K562 (cell line): ENCODE results near the gene NFATC3. TPM values are rescaled to one million over a fixed set of nuclear protein-coding genes. Genes with fewer than 3 reads are reported as not detected.

Experiments
- ATAC-seq: fragments of 200-7000 bp; cut with Tn5 transposase; 3 replicates; pipeline ENCODE4 v1.9.1; 2020; ENCODE audit warnings: moderate library complexity
- BruUV-seq: library from RNA; stranded (reverse); fragments of 400-500 nt; replicated peaks from 2 replicates; lab custom pipeline; 2021; lab: Mats Ljungman, UMichigan
- CTCF ChIA-PET: fragments of 300-600 bp; formaldehyde crosslinking; extraction: SDS; loops from one replicate; lab custom pipeline; 2021; ENCODE audit warnings: low intra/inter-chr PET ratio; lab: Yijun Ruan, JAX
- POLR2A ChIA-PET: fragments of 300-600, 350-650 bp; sonication (Branson Sonifier 250); formaldehyde crosslinking; extraction: SDS; loops from one replicate; lab custom pipeline; 2021; ENCODE audit warnings: antibody characterized with exemption, inconsistent platforms; lab: Yijun Ruan, JAX
- DNase-seq, 4 experiments: peaks; one replicate each; pipeline versions ENCODE4 v3.0.0 to v3.0.0-alpha.2; 2011 to 2018; ENCODE audit warnings: low spot score in 3 of 4, mixed read lengths in 3 of 4; ENCODE audit errors: extremely low read depth in 1 of 4
- FAIRE-seq: peaks from 2 replicates; lab custom pipeline; 2011; peaks lifted over from hg19 to GRCh38; lab: Jason Lieb, UNC
- H2AFZ ChIP-seq: 2 replicates; pipeline ENCODE4 v1.6.0; 2011; ENCODE audit warnings: low read depth, low read length, control low read depth, inconsistent platforms
- H3K27ac ChIP-seq: fragments of 200-600 bp; 3 replicates; pipeline ENCODE4 v1.8.0; 2011; ENCODE audit warnings: low read depth, mild to moderate bottlenecking, control low read depth, inconsistent platforms, low read length, moderate library complexity, mixed read lengths; ENCODE audit errors: extremely low read depth
- H3K27me3 ChIP-seq, 2 experiments: fragments of 300-600 bp in 1 of 2; 2 replicates in 1 of 2; 3 replicates in 1 of 2; pipeline versions ENCODE4 v1.6.0 to v1.8.0; 2011; ENCODE audit warnings: inconsistent platforms in 2 of 2, low read length in 2 of 2, mild to moderate bottlenecking in 1 of 2, mixed read lengths in 1 of 2, moderate library complexity in 1 of 2; ENCODE audit not compliant: control insufficient read depth in 2 of 2, insufficient read depth in 2 of 2
- H3K36me3 ChIP-seq: fragments of 300-600 bp; 3 replicates; pipeline ENCODE4 v1.8.0; 2011; ENCODE audit warnings: mild to moderate bottlenecking, low read length, inconsistent platforms; ENCODE audit not compliant: control insufficient read depth, insufficient read depth
- H3K4me1 ChIP-seq, 2 experiments: fragments of 200-600 bp in 1 of 2; replicated peaks in 1 of 2; 2 replicates in 1 of 2; 3 replicates in 1 of 2; pipeline versions ENCODE4 v1.5.1 to v1.8.0; 2011; ENCODE audit warnings: inconsistent platforms in 2 of 2, low read length in 2 of 2, mild to moderate bottlenecking in 1 of 2, mixed read lengths in 1 of 2, moderate library complexity in 1 of 2; ENCODE audit not compliant: control insufficient read depth in 2 of 2, insufficient read depth in 2 of 2
- H3K4me2 ChIP-seq: 2 replicates; pipeline ENCODE4 v1.6.1; 2011; ENCODE audit warnings: low read length, control low read depth, inconsistent platforms, mixed read lengths; ENCODE audit not compliant: insufficient read depth
- H3K4me3 ChIP-seq: fragments of 200-600 bp; sonication (generic), shearing (Covaris generic); 2 replicates; pipeline ENCODE4 v1.5.1; 2016; ENCODE audit warnings: control low read depth, inconsistent platforms
- H3K79me2 ChIP-seq: fragments of 200-600 bp; 3 replicates; pipeline ENCODE4 v1.8.0; 2011; ENCODE audit warnings: low read length, inconsistent platforms; ENCODE audit not compliant: control insufficient read depth, insufficient read depth
- H3K9ac ChIP-seq, 2 experiments: 2 replicates each; pipeline versions ENCODE4 v1.6.0 to v1.6.1; 2011; ENCODE audit warnings: low read depth in 2 of 2, low read length in 2 of 2, control low read depth in 1 of 2, inconsistent platforms in 1 of 2, mild to moderate bottlenecking in 1 of 2, mixed read lengths in 1 of 2; ENCODE audit not compliant: insufficient read depth in 1 of 2
- H3K9me1 ChIP-seq: one replicate; pipeline ENCODE4 v1.6.0; 2011; ENCODE audit warnings: inconsistent platforms, mild to moderate bottlenecking, low read length, moderate library complexity; ENCODE audit not compliant: control insufficient read depth, insufficient read depth
- H3K9me3 ChIP-seq: replicated peaks from 2 replicates; pipeline ENCODE4 v1.5.1; 2011; ENCODE audit warnings: low read depth, low read length, inconsistent platforms; ENCODE audit not compliant: control insufficient read depth, insufficient read depth
- H4K20me1 ChIP-seq: replicated peaks from 2 replicates; pipeline ENCODE4 v1.6.1; 2011; ENCODE audit warnings: low read length, inconsistent platforms, mixed read lengths; ENCODE audit not compliant: control insufficient read depth, insufficient read depth
- E2F6 ChIP-seq, 2 experiments: IDR thresholded peaks; 2 replicates each; pipeline ENCODE4 v1.6.1; 2011; ENCODE audit warnings: borderline replicate concordance in 1 of 2, control low read depth in 1 of 2, low read depth in 1 of 2, low read length in 1 of 2, mild to moderate bottlenecking in 1 of 2, mixed read lengths in 1 of 2, moderate library complexity in 1 of 2; ENCODE audit not compliant: insufficient read depth in 1 of 2, insufficient read length in 1 of 2, poor library complexity in 1 of 2, severe bottlenecking in 1 of 2; ENCODE audit errors: extremely low read depth in 1 of 2
- WGBS: fragments of 100-300 bp; shearing (Covaris generic); methylation state at CpG from one replicate; pipeline ENCODE4 v1.1.6; 2016; ENCODE audit warnings: low coverage, mixed read lengths; ENCODE audit not compliant: insufficient coverage; ENCODE audit errors: missing lambda C conversion rate; 5-methylcytosine and 5-hydroxymethylcytosine counted together
- in situ Hi-C: fragments of 300-500 bp; cut with MboI; formaldehyde crosslinking; loops from 4 replicates; pipeline ENCODE4 v1.15.0; 2018; ENCODE audit warnings: inconsistent platforms, mixed read lengths
- intact Hi-C: fragments of 100-400 bp; cut with micrococcal nuclease; formaldehyde crosslinking; loops from 2 replicates; pipeline ENCODE4 v1.14.2; 2022
- polyA plus RNA-seq, 8 experiments: library from polyadenylated mRNA; depleted of rRNA in 4 of 8; stranded (reverse) in 5 of 8; unstranded in 3 of 8; fragments of >200 nt; fragmentation: Nextera tagmentation in 2 of 8; fragmentation: Illumina TruSeq in 1 of 8; extraction: Ambion mirVana in 2 of 8; extraction: Trizol in 1 of 8; gene quantifications; 2 replicates each; pipeline versions ENCODE4 v1.2.1 to v1.2.3, GENCODE V29; 2011 to 2014; ENCODE audit warnings: inconsistent platforms in 1 of 8, missing spikeins in 1 of 8
- total RNA-seq, 7 experiments: library from RNA; depleted of rRNA in 6 of 7; stranded (reverse); fragments of >200 nt in 6 of 7; fragmentation: Illumina TruSeq in 2 of 7; extraction: Trizol in 2 of 7; gene quantifications; 2 replicates each; pipeline versions ENCODE4 v1.2.1 to v1.2.3, GENCODE V29; 2011 to 2021; ENCODE audit warnings: low replicate concordance in 1 of 7

The NFATC3 gene
- total and polyA plus RNA-seq, 9 of the 15 experiments (the other 6 are each of a cell fraction or from before 2014, with no cell fraction given): 15.7 to 98.4 (median 59.4) TPM

- H3K9ac ChIP-seq: no peak overlapping the region
- BruUV-seq: TSS peak; percentile 18
- no peak for TF ChIP-seq E2F6 (IDR thresholded peaks at IDR 0.05; ENCODE audit: borderline replicate concordance in 1 of 2, extremely low read depth in 1 of 2, insufficient read depth in 1 of 2, insufficient read length in 1 of 2, low read depth in 1 of 2, low read length in 1 of 2, poor library complexity in 1 of 2, severe bottlenecking in 1 of 2)
- TF ChIP-seq, all 486 proteins: peak for 0
- intact Hi-C loops: no loop called here
- POLR2A ChIA-PET: interaction anchor here (5.3 kb wide), 1 partner anchor 12 kb away, joined by 33 read pairs; the partner anchor contains the start of gene NFATC3
- Histone ChIP-seq H3K4me1 (peaks cover 25% of the 10 kb centered on the region in 2 experiments), H2AFZ (no peak overlapping the region), H3K27me3 (no peaks in the 10 kb centered on the region), H3K36me3 (peaks cover 89% of the 10 kb centered on the region; the same call in 2 of the 3 replicates), H3K9me3 (no peaks in the 10 kb centered on the region), H3K4me3 (no peak overlapping the region), H3K79me2 (no peaks in the 10 kb centered on the region), H4K20me1 (no peaks in the 10 kb centered on the region), H3K9me1 (peaks cover 2% of the 10 kb centered on the region), H3K4me2 (no peak overlapping the region), H3K27ac (no peak overlapping the region)
- ATAC-seq (no peak), DNase-seq (no peak), FAIRE-seq (no peak)
- CTCF ChIA-PET: no interaction called here
- WGBS: 79% methylated on average over 9 of the region's 9 CpGs
- in situ Hi-C loops: loop anchor here (10.0 kb wide), 1 partner anchor 151 kb away; no protein-coding TSS in a partner anchor
Observed at GRCh38 chr16:68073902-68074760, 11.0 kb upstream of the NFATC3 start.
